Trophoblast cell (in vitro differentiated cells and primary cell): ENCODE data around the gene ARRDC3.

Experiments used
- DNase-seq, 2 donors: peaks; one replicate each; pipeline ENCODE4 v3.0.0-alpha.2; 2016
- H2AFZ ChIP-seq: 2 replicates; pipeline ENCODE4 v1.6.1; 2013; ENCODE audit warnings: low read length, moderate library complexity, mild to moderate bottlenecking; ENCODE audit not compliant: insufficient read depth, poor library complexity
- H2AK5ac ChIP-seq: 2 replicates; pipeline ENCODE4 v1.6.1; 2013; ENCODE audit warnings: mild to moderate bottlenecking, low read length
- H2BK120ac ChIP-seq: 2 replicates; pipeline ENCODE4 v1.6.1; 2013; ENCODE audit warnings: low read length, mild to moderate bottlenecking, moderate library complexity; ENCODE audit not compliant: insufficient read depth, poor library complexity
- H2BK12ac ChIP-seq: 2 replicates; pipeline ENCODE4 v1.6.1; 2013; ENCODE audit warnings: mild to moderate bottlenecking, low read length, moderate library complexity
- H2BK5ac ChIP-seq: 2 replicates; pipeline ENCODE4 v1.6.1; 2013; ENCODE audit warnings: low read length, low read depth, moderate library complexity, mild to moderate bottlenecking; ENCODE audit not compliant: poor library complexity
- H3K14ac ChIP-seq: 2 replicates; pipeline ENCODE4 v1.6.1; 2013; ENCODE audit warnings: mild to moderate bottlenecking, low read length
- H3K18ac ChIP-seq: 2 replicates; pipeline ENCODE4 v1.6.1; 2013; ENCODE audit warnings: mild to moderate bottlenecking, low read length
- H3K23ac ChIP-seq: 2 replicates; pipeline ENCODE4 v1.6.1; 2013; ENCODE audit warnings: low read length
- H3K27ac ChIP-seq: 2 replicates; pipeline ENCODE4 v1.5.1; 2013; ENCODE audit warnings: low read depth, mild to moderate bottlenecking, inconsistent platforms, low read length, moderate library complexity
- H3K27me3 ChIP-seq: 2 replicates; pipeline ENCODE4 v1.6.1; 2013; ENCODE audit warnings: inconsistent platforms, mild to moderate bottlenecking, low read length, moderate library complexity; ENCODE audit not compliant: insufficient read depth
- H3K36me3 ChIP-seq, 2 experiments: 1 replicate in 1 of 2; 2 replicates in 1 of 2; pipeline ENCODE4 v1.6.1; 2013; ENCODE audit warnings: low read length in 2 of 2, mild to moderate bottlenecking in 2 of 2, moderate library complexity in 1 of 2; ENCODE audit not compliant: insufficient read depth in 2 of 2, control insufficient read depth in 1 of 2
- H3K4ac ChIP-seq: 2 replicates; pipeline ENCODE4 v1.6.1; 2013; ENCODE audit warnings: low read depth, mild to moderate bottlenecking, low read length, moderate library complexity
- H3K4me1 ChIP-seq, 2 experiments: 1 replicate in 1 of 2; 2 replicates in 1 of 2; pipeline ENCODE4 v1.6.1; 2013; ENCODE audit warnings: low read length in 2 of 2, mild to moderate bottlenecking in 2 of 2, moderate library complexity in 1 of 2; ENCODE audit not compliant: insufficient read depth in 2 of 2, control insufficient read depth in 1 of 2
- H3K4me2 ChIP-seq: 2 replicates; pipeline ENCODE4 v1.6.1; 2013; ENCODE audit warnings: inconsistent platforms, mild to moderate bottlenecking, low read length, moderate library complexity
- H3K4me3 ChIP-seq: 2 replicates; pipeline ENCODE4 v1.5.1; 2013; ENCODE audit warnings: mild to moderate bottlenecking, low read depth, low read length, inconsistent platforms
- H3K79me1 ChIP-seq: one replicate; pipeline ENCODE4 v1.6.1; 2013; ENCODE audit warnings: low read length
- H3K79me2 ChIP-seq: 2 replicates; pipeline ENCODE4 v1.6.1; 2013; ENCODE audit warnings: low read length, mild to moderate bottlenecking; ENCODE audit not compliant: control insufficient read depth, insufficient read depth, poor library complexity
- H3K9ac ChIP-seq: 2 replicates; pipeline ENCODE4 v1.6.1; 2013; ENCODE audit warnings: mild to moderate bottlenecking, low read length
- H3K9me3 ChIP-seq: 2 replicates; pipeline ENCODE4 v1.6.1; 2013; ENCODE audit warnings: low read depth, mild to moderate bottlenecking, control low read depth, inconsistent platforms, low read length; ENCODE audit not compliant: insufficient read depth
- H4K12ac ChIP-seq: 2 replicates; pipeline ENCODE4 v1.6.1; 2013; ENCODE audit warnings: low read depth, mild to moderate bottlenecking, low read length, moderate library complexity
- H4K8ac ChIP-seq: 2 replicates; pipeline ENCODE4 v1.6.1; 2013; ENCODE audit warnings: low read depth, mild to moderate bottlenecking, low read length, moderate library complexity
- H4K91ac ChIP-seq: one replicate; pipeline ENCODE4 v1.6.1; 2013; ENCODE audit warnings: low read depth, mild to moderate bottlenecking, low read length, moderate library complexity
- WGBS: extraction: QIAGEN DNeasy Blood & Tissue Kit; methylation state at CpG from one replicate; pipeline ENCODE4 v1.1.7; 2013; ENCODE audit warnings: missing lambda C conversion rate; ENCODE audit not compliant: insufficient read length, insufficient coverage; ENCODE audit errors: extremely low coverage; 5-methylcytosine and 5-hydroxymethylcytosine counted together

Gene ARRDC3

DNA sequence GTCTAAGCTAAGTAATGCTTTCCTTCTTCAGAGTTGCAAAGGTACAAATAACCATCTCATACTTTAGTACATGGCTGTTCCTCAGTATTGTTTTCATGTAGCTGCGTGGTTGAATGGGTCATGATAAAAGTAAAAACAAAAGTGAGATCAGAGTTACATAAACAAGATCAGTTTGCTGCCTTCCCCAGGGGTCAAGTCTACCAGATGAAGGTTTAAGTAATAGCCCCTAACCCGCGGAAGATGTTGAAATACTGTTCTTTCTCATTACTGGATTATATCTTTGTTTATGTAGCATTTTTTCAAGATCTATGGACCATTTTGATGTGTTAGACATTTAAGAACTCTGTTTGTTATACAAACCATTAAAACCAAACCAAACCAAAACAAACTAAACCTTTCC is 34.1 kb upstream of the ARRDC3 start:
- H3K4me1 ChIP-seq: peaks cover 0 to 2% of the 10 kb centered on the region in 2 experiments
- H3K36me3 ChIP-seq: no peaks in the 10 kb centered on the region
- H3K9ac ChIP-seq: no peak overlapping the region
- no peak overlapping the region for H3K18ac ChIP-seq
- no peak overlapping the region for H3K27ac ChIP-seq
- no peak overlapping the region for H3K4me3 ChIP-seq
- no peak overlapping the region for H3K23ac ChIP-seq
- H4K8ac ChIP-seq: no peak overlapping the region
- no peaks in the 10 kb centered on the region for H3K27me3 ChIP-seq
- H4K12ac ChIP-seq: no peak overlapping the region
- no peaks in the 10 kb centered on the region for H3K79me2 ChIP-seq
- no peak overlapping the region for H2BK5ac ChIP-seq
- H3K79me1 ChIP-seq: no peaks in the 10 kb centered on the region
- H2AK5ac ChIP-seq: no peak overlapping the region
- H2BK12ac ChIP-seq: no peak overlapping the region
- H4K91ac ChIP-seq: no peak overlapping the region
- no peak overlapping the region for H2BK120ac ChIP-seq
- no peak overlapping the region for H3K4me2 ChIP-seq
- DNase-seq: no peak
- H2AFZ ChIP-seq: no peak overlapping the region
- H3K14ac ChIP-seq: no peak overlapping the region
- no CpG with 5 or more reads among the region's 3 CpGs for WGBS
- no peaks in the 10 kb centered on the region for H3K9me3 ChIP-seq
- no peak overlapping the region for H3K4ac ChIP-seq

DNA sequence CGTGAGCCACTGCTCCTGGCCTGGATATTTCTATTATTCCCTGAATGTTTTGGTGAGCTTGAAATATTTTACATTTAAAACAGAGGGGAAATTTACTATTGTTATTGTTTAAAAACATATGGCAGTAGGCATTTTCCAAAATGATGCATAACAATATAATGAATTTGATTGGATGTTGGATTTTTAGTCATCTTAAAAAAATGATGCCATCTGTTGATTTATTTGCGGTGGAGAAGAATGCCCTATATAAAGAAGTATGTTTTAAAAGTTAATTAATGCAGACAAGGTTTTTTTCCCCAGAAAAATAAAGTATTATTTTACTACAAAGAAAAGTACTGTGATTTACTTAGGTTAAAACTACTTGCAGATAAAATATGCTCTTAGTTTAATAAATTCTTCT is 33.4 kb upstream of the ARRDC3 start:
- WGBS: no CpG with 5 or more reads among the region's 2 CpGs

DNA sequence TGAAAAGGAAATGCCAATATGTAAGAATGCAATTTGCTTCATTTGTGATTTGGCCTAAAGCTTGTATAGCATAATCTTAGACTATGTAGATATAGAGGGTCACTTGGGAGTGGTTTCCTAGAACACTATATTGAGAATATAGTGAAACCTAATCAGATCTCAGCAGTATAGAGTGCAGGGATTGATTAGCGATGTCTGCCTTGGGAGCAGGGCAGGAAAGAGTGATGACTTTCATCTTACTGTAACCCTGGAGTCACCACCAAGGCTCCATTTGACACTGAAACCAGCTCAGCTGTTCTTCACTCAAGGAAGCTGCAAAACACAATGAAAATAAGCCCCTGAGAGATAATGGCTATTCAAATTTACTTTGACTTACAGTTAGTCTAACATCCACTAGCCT is 26.2 kb upstream of the ARRDC3 start:
- Histone ChIP-seq H4K12ac (no peak overlapping the region), H3K4me2 (no peak overlapping the region), H3K27ac (no peak overlapping the region), H3K23ac (no peak overlapping the region), H2BK5ac (no peak overlapping the region), H3K4me3 (no peak overlapping the region), H4K8ac (no peak overlapping the region), H2AFZ (no peak overlapping the region), H3K4me1 (no peaks in the 10 kb centered on the region), H2BK12ac (no peak overlapping the region), H3K14ac (no peak overlapping the region), H3K9ac (no peak overlapping the region), H2BK120ac (no peak overlapping the region), H3K27me3 (no peaks in the 10 kb centered on the region), H2AK5ac (no peak overlapping the region), H3K79me1 (no peaks in the 10 kb centered on the region), H4K91ac (no peak overlapping the region), H3K36me3 (no peaks in the 10 kb centered on the region), H3K4ac (no peak overlapping the region), H3K9me3 (no peaks in the 10 kb centered on the region), H3K18ac (no peak overlapping the region), H3K79me2 (no peaks in the 10 kb centered on the region)
- no CpG with 5 or more reads among the region's 1 CpG for WGBS
- DNase-seq: no peak

More for the DNA sequence above, 33.4 kb upstream of the ARRDC3 start:
- Histone ChIP-seq H3K36me3 (no peaks in the 10 kb centered on the region), H3K27me3 (no peaks in the 10 kb centered on the region), H4K12ac (no peak overlapping the region), H3K9me3 (no peaks in the 10 kb centered on the region), H3K4me2 (no peak overlapping the region), H3K4me1 (no peaks in the 10 kb centered on the region), H3K14ac (no peak overlapping the region), H3K4me3 (no peak overlapping the region), H3K23ac (no peak overlapping the region), H3K27ac (no peak overlapping the region), H3K18ac (no peak overlapping the region), H2AK5ac (no peak overlapping the region), H4K8ac (no peak overlapping the region), H4K91ac (no peak overlapping the region), H3K4ac (no peak overlapping the region), H3K79me1 (no peaks in the 10 kb centered on the region), H3K79me2 (no peaks in the 10 kb centered on the region), H2BK5ac (no peak overlapping the region), H2AFZ (no peak overlapping the region), H3K9ac (no peak overlapping the region), H2BK12ac (no peak overlapping the region), H2BK120ac (no peak overlapping the region)
- no peak for DNase-seq

DNA sequence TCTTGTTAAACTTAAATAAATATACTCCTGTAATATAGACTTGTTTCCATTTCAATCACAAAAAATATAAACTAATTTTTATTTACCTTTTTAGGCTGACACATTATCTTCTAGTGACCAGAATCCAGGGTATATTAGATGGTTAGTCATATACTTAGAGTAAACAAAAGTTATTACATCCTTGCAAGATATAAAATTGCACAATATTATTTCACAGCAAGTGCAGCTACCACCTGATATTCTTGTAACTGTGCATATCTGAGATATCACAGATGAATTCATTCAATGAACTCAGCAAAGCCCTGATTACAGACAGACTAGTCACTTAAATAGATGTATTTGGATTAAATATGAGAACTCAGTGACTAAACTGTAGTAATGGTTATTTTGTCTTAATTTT is 25.6 kb upstream of the ARRDC3 start:
- no peak overlapping the region for H3K4me3 ChIP-seq
- no peaks in the 10 kb centered on the region for H3K79me1 ChIP-seq
- H4K8ac ChIP-seq: no peak overlapping the region
- no peak overlapping the region for H2BK120ac ChIP-seq
- H3K36me3 ChIP-seq: no peaks in the 10 kb centered on the region
- no peak overlapping the region for H2AK5ac ChIP-seq
- no peak for DNase-seq
- H3K4me1 ChIP-seq: no peaks in the 10 kb centered on the region
- H4K91ac ChIP-seq: no peak overlapping the region
- H3K23ac ChIP-seq: no peak overlapping the region
- H3K18ac ChIP-seq: no peak overlapping the region
- no peak overlapping the region for H3K4ac ChIP-seq
- H3K27ac ChIP-seq: no peak overlapping the region
- H3K14ac ChIP-seq: no peak overlapping the region
- H3K79me2 ChIP-seq: no peaks in the 10 kb centered on the region
- H2AFZ ChIP-seq: no peak overlapping the region
- no peaks in the 10 kb centered on the region for H3K27me3 ChIP-seq
- no peak overlapping the region for H2BK5ac ChIP-seq
- no peaks in the 10 kb centered on the region for H3K9me3 ChIP-seq
- H3K4me2 ChIP-seq: no peak overlapping the region
- no peak overlapping the region for H2BK12ac ChIP-seq
- H3K9ac ChIP-seq: no peak overlapping the region
- H4K12ac ChIP-seq: no peak overlapping the region
